Activated T-helper 9 cell treated with anti-CD3 and anti-CD28 coated beads, Interleukin-2, amount 50 U/mL, for 16 hours (primary cell): ENCODE measurements around the gene HCRTR1.

Experiments used
- DNase-seq: peaks from one replicate; pipeline ENCODE4 v3.0.0-alpha.2; 2020; ENCODE audit warnings: low read depth

HCRTR1 gene

DNA sequence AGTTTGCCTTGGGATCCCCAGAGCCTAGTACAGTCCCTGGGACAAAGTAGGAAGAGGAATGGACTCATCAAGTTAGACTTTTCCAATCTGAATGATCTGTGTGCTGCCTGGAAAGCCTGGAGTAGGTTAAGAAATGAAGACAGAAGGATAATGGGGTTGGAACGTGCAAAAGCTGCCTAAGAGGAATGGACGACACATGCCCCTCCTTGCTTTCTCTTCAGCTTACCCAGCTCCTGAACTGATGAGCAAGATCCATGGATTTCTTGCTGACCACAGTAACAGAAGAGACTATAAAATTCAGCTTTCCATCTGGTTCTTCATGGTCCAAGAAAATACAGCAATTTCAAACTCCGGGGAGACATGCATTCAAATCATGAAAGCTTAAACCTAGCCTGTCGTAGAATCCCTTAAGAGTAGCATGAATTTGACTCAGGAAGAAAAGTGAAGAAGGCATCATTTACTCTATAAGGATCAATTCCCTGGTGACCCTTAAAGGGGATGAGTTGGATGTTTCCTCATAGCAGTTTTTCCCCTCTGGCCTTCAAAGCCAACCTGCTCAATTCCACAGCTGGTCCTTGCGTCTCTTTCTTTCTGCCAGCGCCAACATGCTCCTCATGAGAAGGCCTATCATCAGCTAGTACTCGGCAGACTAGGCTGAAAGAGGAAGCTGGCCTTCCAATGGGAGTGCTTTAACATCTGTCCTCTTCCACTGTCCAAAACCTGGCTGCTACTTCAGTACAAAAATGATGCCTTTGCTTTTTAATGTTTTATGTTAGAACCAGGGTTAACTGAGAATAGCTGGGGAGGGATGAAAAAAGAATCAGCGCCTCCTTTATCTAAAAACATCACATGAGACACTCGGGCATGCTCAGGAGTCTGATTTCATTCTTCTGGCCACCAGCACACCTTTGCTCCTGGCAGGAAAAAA, 32.9 kb downstream of the HCRTR1 start:
- no peak for DNase-seq

DNA sequence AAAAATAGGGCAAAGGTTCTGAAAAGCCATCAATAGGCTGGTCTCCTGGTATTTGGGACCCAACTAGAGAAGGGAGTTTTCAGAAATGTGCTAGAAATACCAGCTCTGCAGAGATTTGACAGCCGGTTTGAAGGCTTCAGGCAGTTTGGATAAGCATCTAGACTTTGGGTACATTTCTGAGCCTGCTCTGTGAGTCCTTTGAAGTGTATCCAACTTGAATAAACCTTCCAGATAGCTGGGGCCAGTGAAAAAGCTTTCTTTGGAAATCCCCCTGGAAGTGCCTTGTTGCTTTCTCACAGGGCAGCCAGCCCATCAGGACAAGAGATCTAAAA, 33.6 kb downstream of the HCRTR1 start:
- DNase-seq = no peak

GRCh38 chr1:31651766-31652165, 34.3 kb downstream of the HCRTR1 start:
- no peak for DNase-seq

GRCh38 chr1:31652891-31653499, 35.5 kb downstream of the HCRTR1 start:
- no peak for DNase-seq

DNA sequence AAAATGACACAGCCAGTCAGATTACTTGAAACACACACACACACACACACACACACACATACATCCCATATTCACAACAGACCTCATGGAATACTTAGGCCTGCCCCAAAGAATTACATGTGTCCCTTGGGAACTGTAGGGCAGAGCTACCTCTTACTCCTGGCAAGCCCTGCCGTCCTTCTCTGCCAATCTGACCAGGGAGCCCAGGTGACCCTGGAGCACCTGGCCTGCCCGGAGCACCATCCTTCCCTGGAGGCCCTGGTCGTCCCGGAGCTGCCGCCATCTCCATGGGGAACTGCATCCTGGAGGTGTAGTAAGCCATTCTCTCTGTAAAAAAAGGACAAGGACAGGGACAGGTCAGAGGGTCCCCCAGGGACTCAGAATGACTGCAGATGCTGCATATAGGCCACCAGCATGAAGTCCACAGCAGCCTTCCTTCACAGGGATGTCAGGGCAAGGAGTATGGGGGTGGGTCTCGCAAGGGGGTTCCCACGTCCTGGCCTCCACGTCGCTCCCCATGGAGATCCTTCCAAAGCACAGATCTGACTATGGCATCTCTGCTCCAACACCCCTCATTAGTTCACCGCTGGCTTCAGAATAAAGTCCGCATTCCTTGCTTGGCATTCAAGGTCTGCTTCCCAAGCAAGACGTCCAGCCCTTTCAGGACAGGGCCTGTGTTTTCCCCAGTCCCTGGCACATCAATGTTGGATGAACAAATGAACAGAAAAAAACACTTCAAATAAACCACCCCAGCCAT, 36.4 kb downstream of the HCRTR1 start:
- no peak for DNase-seq

DNA sequence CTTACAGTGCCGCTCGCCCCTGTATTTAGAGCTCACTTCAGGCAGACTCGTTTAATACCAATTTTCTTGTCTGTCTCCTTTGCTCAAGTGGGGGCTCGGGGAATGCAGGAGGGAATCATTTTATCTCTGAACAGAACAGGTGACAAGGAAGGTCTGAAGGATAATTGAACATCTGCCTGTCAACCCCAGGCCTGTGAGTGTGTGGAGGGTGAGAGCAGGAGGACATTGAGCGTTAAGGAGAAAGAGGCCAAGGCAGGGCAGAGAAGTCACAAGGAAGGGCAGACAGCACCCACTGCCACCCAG, 36.9 kb downstream of the HCRTR1 start:
- DNase-seq = no peak

DNA sequence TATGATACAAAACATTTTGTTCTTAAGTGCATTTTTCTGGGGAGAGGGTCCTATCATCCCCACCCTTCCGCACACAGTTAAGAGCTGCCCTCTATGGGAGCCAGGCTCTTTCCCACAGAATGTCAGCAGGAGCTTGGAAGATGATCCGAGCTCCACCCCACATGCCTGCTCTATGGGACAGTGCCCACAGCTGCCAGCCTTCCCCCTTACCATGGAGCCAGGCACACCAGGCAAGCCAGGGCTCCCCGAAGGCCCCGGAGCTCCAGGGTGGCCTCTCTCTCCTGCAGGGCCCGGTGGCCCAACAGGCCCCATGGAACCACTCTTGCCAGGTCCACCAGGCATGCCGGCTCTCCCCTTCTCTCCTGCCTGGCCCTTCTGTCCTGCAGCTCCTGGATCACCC, 37.6 kb downstream of the HCRTR1 start:
- no peak for DNase-seq

DNA sequence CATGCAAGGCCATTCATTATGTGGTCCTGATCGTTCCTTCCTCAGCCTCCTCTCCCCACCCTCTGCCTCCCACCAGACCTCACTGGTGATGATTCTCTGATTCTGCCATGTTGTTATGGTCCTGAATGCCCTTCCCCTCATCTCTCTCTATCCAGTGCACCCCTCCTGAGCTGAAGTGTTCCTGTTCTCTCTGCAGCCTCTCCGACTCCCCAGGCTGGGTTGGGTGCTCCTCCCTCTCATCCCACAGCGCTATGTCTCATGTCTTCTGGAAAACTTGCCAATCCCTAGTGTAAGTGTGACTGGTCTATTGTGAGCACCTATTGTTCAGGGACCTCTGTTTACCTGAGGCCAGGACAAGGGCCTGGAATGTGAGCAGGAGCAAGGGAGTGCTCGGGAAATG, 38.3 kb downstream of the HCRTR1 start:
- no peak for DNase-seq

GRCh38 chr1:31657020-31657804, 39.7 kb downstream of the HCRTR1 start:
- no peak for DNase-seq

DNA sequence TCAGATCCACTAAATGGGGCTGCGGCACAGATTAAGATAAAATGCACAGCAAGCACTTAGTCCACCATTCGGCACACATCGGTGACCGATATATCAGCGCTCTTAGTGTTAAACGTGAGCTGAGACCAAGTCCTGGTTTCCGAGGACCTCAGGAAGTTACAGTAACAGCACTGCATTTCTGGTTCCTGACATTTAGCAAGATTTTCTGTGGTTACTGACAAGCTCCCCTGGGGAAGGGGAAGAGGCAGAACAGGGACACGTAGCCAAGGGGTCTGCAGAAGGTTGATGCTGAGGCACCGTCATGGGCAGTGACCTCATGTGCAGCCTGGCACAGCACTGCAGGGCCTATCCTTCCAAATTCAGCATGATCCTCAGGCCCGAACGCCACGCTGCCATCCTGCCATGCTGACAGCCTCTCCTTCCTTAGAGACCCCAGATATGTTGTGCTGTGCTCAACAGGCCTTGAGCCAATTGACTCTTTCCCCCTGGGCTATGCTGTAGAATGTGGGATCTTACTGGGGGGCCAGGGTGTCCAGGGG, 40.6 kb downstream of the HCRTR1 start:
- DNase-seq = no peak

DNA sequence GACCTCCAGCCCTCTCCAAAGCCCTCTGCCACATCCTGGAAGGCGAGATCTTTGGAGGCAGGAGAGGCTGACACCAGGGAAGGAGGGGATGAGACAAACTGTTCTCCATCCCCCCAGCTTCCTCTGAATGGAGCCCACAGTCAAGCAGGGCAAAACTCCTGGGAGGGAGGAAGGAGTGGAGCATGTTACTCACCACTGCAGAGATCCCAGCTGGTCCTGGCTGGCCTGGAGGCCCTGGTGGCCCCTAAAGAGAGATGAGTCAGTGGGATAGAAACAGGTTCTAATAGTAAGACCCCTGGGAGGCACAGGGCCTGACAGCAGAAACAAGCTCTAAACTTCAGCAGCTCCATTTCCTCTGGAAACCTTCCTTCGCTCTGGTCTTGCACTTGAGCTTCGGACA, 41.2 kb downstream of the HCRTR1 start:
- DNase-seq = no peak

GRCh38 chr1:31659889-31660288, 42.4 kb downstream of the HCRTR1 start:
- no peak for DNase-seq

GRCh38 chr1:31660871-31661455, 43.5 kb downstream of the HCRTR1 start:
- DNase-seq = no peak

DNA sequence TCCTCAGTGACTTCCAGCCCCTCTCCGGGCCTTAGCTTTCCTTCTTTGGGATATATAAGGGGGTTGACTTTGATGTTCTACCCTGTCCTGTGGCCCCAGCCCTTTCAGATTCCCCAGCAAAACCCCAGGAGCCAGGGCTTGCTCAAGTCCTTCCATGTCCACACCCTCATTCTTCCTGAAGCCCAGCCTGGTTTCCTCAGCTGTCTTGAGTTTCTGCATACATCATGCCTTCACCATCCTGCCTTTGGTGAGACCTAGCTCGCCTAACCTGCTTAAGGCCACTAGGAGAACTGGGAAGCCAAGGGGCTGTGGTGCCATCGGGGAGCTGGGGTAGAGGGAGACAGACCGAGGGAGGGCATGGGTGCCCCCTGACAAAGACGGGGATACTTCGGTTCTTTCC, 44.4 kb downstream of the HCRTR1 start:
- no peak for DNase-seq

DNA sequence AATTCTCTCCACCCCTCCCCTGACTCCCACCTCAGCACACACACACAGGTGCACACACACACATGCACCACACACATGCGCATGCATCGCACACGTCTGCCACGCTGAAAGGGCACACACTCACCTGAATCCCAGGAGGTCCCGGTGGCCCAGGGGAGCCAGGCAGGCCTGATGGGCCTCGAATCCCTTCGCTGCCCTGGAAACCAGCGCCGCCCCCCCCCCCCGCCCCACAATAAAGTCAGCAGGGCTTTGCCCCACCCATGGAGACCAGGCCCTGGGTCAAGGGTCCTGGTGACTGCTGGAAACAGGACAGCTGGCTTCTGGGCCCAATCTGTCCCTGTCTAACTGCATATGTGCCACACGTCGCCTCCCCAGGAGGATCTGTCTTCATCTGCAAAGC, 45.0 kb downstream of the HCRTR1 start:
- DNase-seq = no peak

GRCh38 chr1:31663622-31664452, 46.3 kb downstream of the HCRTR1 start:
- peak; percentile 51 for DNase-seq

- no peak for DNase-seq
These were observed 47.0 kb downstream of the HCRTR1 start for GRCh38 chr1:31664528-31664927.

DNA sequence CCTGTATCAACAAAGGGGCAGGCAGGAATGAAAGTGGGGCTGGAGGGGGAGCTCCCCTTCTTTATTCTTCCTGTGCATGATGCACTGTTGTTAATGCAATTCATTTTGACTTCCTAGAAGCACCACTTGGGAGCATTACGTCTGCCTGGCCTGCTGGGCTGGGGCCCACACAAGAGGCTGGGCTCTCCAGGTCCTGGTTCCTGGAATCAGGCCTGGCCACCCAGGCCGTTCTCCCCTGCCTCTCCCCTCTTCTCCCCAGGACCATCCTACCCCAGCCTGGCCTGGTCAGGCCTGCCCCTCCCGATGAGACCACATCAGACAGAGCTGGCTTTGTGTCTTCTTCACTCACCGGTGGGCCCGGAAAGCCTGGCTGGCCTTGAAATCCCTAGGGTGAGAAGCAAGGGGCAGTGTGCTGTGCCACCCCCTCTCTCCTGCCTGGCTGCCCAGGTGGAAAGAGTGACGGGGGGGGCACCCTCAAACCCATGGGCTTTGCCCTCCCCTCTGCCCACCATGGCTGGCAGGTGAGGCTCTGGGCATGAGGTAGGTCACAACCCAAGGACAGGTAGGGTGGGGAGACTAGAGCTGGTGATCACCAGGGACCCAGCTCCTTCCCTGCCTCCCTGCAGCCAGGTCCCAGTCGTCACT, 47.9 kb downstream of the HCRTR1 start:
- DNase-seq = no peak

- DNase-seq = no peak
These were observed 48.9 kb downstream of the HCRTR1 start for GRCh38 chr1:31666263-31666963.
